Measurements from ENCODE around the gene LYZL4. TPM values are rescaled to one million over a fixed set of nuclear protein-coding genes. Genes with fewer than 3 reads are reported as not detected.

Gene LYZL4
- total RNA-seq, 4 donors from 2014 or later, result not detected

GRCh38 chr3:42425736-42426407 lies 15.5 kb upstream of the LYZL4 start:
- ATAC-seq, result no peak
- H3K9me3 ChIP-seq, result no peaks in the 10 kb centered on the region
- no peak overlapping the region for H3K27ac ChIP-seq
- intact Hi-C loops (cut with DNase I; ENCODE audit: low total_unique reads) (no loop called here), in situ Hi-C loops (cut with MboI; ENCODE audit: low sequenced_read_pairs in 4 of 4) (loop anchor here (25.0 kb wide), 3 partner anchors 314 to 539 kb away; no protein-coding TSS in a partner anchor)
- no peaks in the 10 kb centered on the region for H3K36me3 ChIP-seq
- DNase-seq, result no peak
- H3K4me3 ChIP-seq, result no peak overlapping the region
- no peak for TF ChIP-seq CTCF (IDR thresholded peaks at IDR 0.05 in 4 of 5, conservative IDR thresholded peaks at IDR 0.05 in 1 of 5)
- no peak for TF ChIP-seq POLR2A (IDR thresholded peaks at IDR 0.05)
- H3K4me1 ChIP-seq, result no peaks in the 10 kb centered on the region
- no peaks in the 10 kb centered on the region for H3K27me3 ChIP-seq

GRCh38 chr3:42424911-42425310 lies 14.5 kb upstream of the LYZL4 start:
- H3K4me1 ChIP-seq, result no peaks in the 10 kb centered on the region
- H3K4me3 ChIP-seq, result no peak overlapping the region
- in situ Hi-C loops (cut with MboI; ENCODE audit: low sequenced_read_pairs in 4 of 4), result loop anchor here (25.0 kb wide), 3 partner anchors 313 to 538 kb away; no protein-coding TSS in a partner anchor
- DNase-seq, result no peak
- no peaks in the 10 kb centered on the region for H3K9me3 ChIP-seq
- H3K27me3 ChIP-seq, result no peaks in the 10 kb centered on the region
- no peak for ATAC-seq
- no peak overlapping the region for H3K27ac ChIP-seq
- H3K36me3 ChIP-seq, result no peaks in the 10 kb centered on the region
- TF ChIP-seq POLR2A (IDR thresholded peaks at IDR 0.05) (no peak), CTCF (IDR thresholded peaks at IDR 0.05 in 4 of 5, conservative IDR thresholded peaks at IDR 0.05 in 1 of 5) (no peak)
- intact Hi-C loops (cut with DNase I; ENCODE audit: low total_unique reads), result no loop called here

- intact Hi-C loops (cut with DNase I; ENCODE audit: low total_unique reads), result no loop called here
- in situ Hi-C loops (cut with MboI; ENCODE audit: low sequenced_read_pairs in 4 of 4), result no loop called here
- ATAC-seq, result no peak
These were observed 11.7 kb upstream of the LYZL4 start for GRCh38 chr3:42421818-42422796.

GRCh38 chr3:42419563-42419962 lies 9.2 kb upstream of the LYZL4 start:
- Histone ChIP-seq H3K36me3 (no peaks in the 10 kb centered on the region), H3K4me1 (no peaks in the 10 kb centered on the region), H3K27me3 (no peaks in the 10 kb centered on the region), H3K4me3 (no peak overlapping the region), H3K27ac (no peak overlapping the region), H3K9me3 (no peaks in the 10 kb centered on the region)
- in situ Hi-C loops (cut with MboI; ENCODE audit: low sequenced_read_pairs in 4 of 4) (no loop called here), intact Hi-C loops (cut with DNase I; ENCODE audit: low total_unique reads) (no loop called here)
- TF ChIP-seq POLR2A (IDR thresholded peaks at IDR 0.05) (no peak), CTCF (IDR thresholded peaks at IDR 0.05 in 4 of 5, conservative IDR thresholded peaks at IDR 0.05 in 1 of 5) (no peak)
- ATAC-seq (no peak), DNase-seq (no peak)

More at GRCh38 chr3:42421818-42422796, 11.7 kb upstream of the LYZL4 start:
- Histone ChIP-seq H3K4me1 (no peaks in the 10 kb centered on the region), H3K36me3 (no peaks in the 10 kb centered on the region), H3K27me3 (no peaks in the 10 kb centered on the region), H3K4me3 (no peak overlapping the region), H3K27ac (no peak overlapping the region), H3K9me3 (no peaks in the 10 kb centered on the region)
- DNase-seq, result no peak
- TF ChIP-seq POLR2A (IDR thresholded peaks at IDR 0.05) (no peak), CTCF (IDR thresholded peaks at IDR 0.05 in 4 of 5, conservative IDR thresholded peaks at IDR 0.05 in 1 of 5) (no peak)

All from gastrocnemius medialis (tissue), 4 donors.